SK-N-MC (cell line): ENCODE measurements around the gene HPSE.
A peak's percentile ranks its signal among the peaks of the same experiment; 100 is the strongest.

Source experiments
- DNase-seq: peaks from one replicate; pipeline ENCODE4 v3.0.0-alpha.2; 2011; ENCODE audit warnings: low read depth, low spot score
- H3K27ac ChIP-seq: fragments of 200-600 bp; sonication (generic); 2 replicates; pipeline ENCODE4 v1.5.1; 2016; ENCODE audit warnings: mixed run types
- H3K36me3 ChIP-seq: fragments of 200-600 bp; sonication (generic); 2 replicates; pipeline ENCODE4 v1.6.1; 2017; ENCODE audit warnings: antibody characterized with exemption, low read length, mixed read lengths; ENCODE audit not compliant: insufficient read depth
- H3K4me3 ChIP-seq: fragments of 200-600 bp; sonication (generic); 2 replicates; pipeline ENCODE4 v1.5.1; 2016
- H3K9ac ChIP-seq: fragments of 200-600 bp; sonication (generic); 2 replicates; pipeline ENCODE4 v1.8.0; 2017; ENCODE audit warnings: mixed run types, mixed read lengths; ENCODE audit not compliant: insufficient read length
- H3K9me3 ChIP-seq: fragments of 200-600 bp; sonication (generic); 2 replicates; pipeline ENCODE4 v1.6.1; 2017; ENCODE audit warnings: low read depth, mild to moderate bottlenecking, antibody characterized with exemption, low read length, moderate library complexity, mixed read lengths
- EZH2 ChIP-seq: fragments of 200-600 bp; sonication (generic); IDR thresholded peaks from one replicate; pipeline ENCODE4 v1.6.1; 2017; ENCODE audit warnings: antibody characterized with exemption
- FOXP2 ChIP-seq: optimal IDR thresholded peaks from 2 replicates; pipeline ENCODE3; 2011; ENCODE audit warnings: mild to moderate bottlenecking, moderate library complexity; ENCODE audit not compliant: insufficient read depth; ENCODE audit errors: extremely low read length, control extremely low read depth
- POLR2AphosphoS5 ChIP-seq: IDR thresholded peaks from 2 replicates; pipeline ENCODE4 v1.6.1; 2012; ENCODE audit warnings: mild to moderate bottlenecking, low read depth, low read length, borderline replicate concordance

The HPSE gene

GRCh38 chr4:83364312-83364711, 29.7 kb upstream of the HPSE start:
- H3K9me3 ChIP-seq, result no peaks in the 10 kb centered on the region
- H3K4me3 ChIP-seq, result no peak overlapping the region
- no peak overlapping the region for H3K27ac ChIP-seq
- TF ChIP-seq EZH2, result no peak
- TF ChIP-seq FOXP2, result no peak
- no peak for TF ChIP-seq POLR2AphosphoS5
- no peak for DNase-seq
- no peaks in the 10 kb centered on the region for H3K36me3 ChIP-seq
- no peak overlapping the region for H3K9ac ChIP-seq

- no peak overlapping the region for H3K27ac ChIP-seq
- H3K9ac ChIP-seq, result no peak overlapping the region
- H3K4me3 ChIP-seq, result no peak overlapping the region
- no peak for DNase-seq
- TF ChIP-seq FOXP2 (no peak), POLR2AphosphoS5 (no peak), EZH2 (no peak)
- H3K9me3 ChIP-seq, result no peaks in the 10 kb centered on the region
- H3K36me3 ChIP-seq, result no peaks in the 10 kb centered on the region
Measured at GRCh38 chr4:83362492-83363329, 28.1 kb upstream of the HPSE start.

- no peak for DNase-seq
- TF ChIP-seq POLR2AphosphoS5, result no peak
- no peak for TF ChIP-seq EZH2
- no peak for TF ChIP-seq FOXP2
- Histone ChIP-seq H3K27ac (no peak overlapping the region), H3K9ac (no peak overlapping the region), H3K9me3 (no peaks in the 10 kb centered on the region), H3K4me3 (no peak overlapping the region), H3K36me3 (no peaks in the 10 kb centered on the region)
Measured at GRCh38 chr4:83361416-83362103, 26.9 kb upstream of the HPSE start.

GRCh38 chr4:83360018-83360417, 25.4 kb upstream of the HPSE start:
- H3K9me3 ChIP-seq, result no peaks in the 10 kb centered on the region
- TF ChIP-seq POLR2AphosphoS5, result no peak
- no peak for TF ChIP-seq EZH2
- TF ChIP-seq FOXP2, result no peak
- H3K36me3 ChIP-seq, result no peaks in the 10 kb centered on the region
- no peak overlapping the region for H3K27ac ChIP-seq
- DNase-seq, result no peak
- no peak overlapping the region for H3K9ac ChIP-seq
- H3K4me3 ChIP-seq, result no peak overlapping the region

- no peaks in the 10 kb centered on the region for H3K9me3 ChIP-seq
- TF ChIP-seq FOXP2 (no peak), EZH2 (no peak), POLR2AphosphoS5 (no peak)
- no peaks in the 10 kb centered on the region for H3K36me3 ChIP-seq
- no peak overlapping the region for H3K27ac ChIP-seq
- no peak overlapping the region for H3K4me3 ChIP-seq
- no peak overlapping the region for H3K9ac ChIP-seq
- DNase-seq, result no peak
Measured at GRCh38 chr4:83358410-83358809, 23.8 kb upstream of the HPSE start.

- no peak overlapping the region for H3K9ac ChIP-seq
- H3K9me3 ChIP-seq, result no peaks in the 10 kb centered on the region
- no peak for DNase-seq
- H3K36me3 ChIP-seq, result no peaks in the 10 kb centered on the region
- H3K4me3 ChIP-seq, result no peak overlapping the region
- TF ChIP-seq POLR2AphosphoS5, result no peak
- no peak for TF ChIP-seq EZH2
- TF ChIP-seq FOXP2, result no peak
- H3K27ac ChIP-seq, result 0 out of 2 replicates have a peak overlapping the region, but pooled peaks have one; percentile 45
Measured at GRCh38 chr4:83356899-83357661, 22.4 kb upstream of the HPSE start.

GRCh38 chr4:83353516-83353915, 18.9 kb upstream of the HPSE start:
- no peak for TF ChIP-seq POLR2AphosphoS5

GRCh38 chr4:83348074-83348473, 13.4 kb upstream of the HPSE start:
- no peak for TF ChIP-seq FOXP2
- TF ChIP-seq EZH2, result no peak
- TF ChIP-seq POLR2AphosphoS5, result no peak
- H3K9ac ChIP-seq, result no peak overlapping the region
- no peak for DNase-seq

More at GRCh38 chr4:83353516-83353915, 18.9 kb upstream of the HPSE start:
- Histone ChIP-seq H3K4me3 (no peak overlapping the region), H3K9ac (no peak overlapping the region), H3K36me3 (no peaks in the 10 kb centered on the region), H3K9me3 (no peaks in the 10 kb centered on the region), H3K27ac (no peak overlapping the region)
- DNase-seq, result no peak

More at GRCh38 chr4:83348074-83348473, 13.4 kb upstream of the HPSE start:
- Histone ChIP-seq H3K9me3 (no peaks in the 10 kb centered on the region; the same call in 1 of the 2 replicates), H3K4me3 (no peak overlapping the region), H3K36me3 (no peaks in the 10 kb centered on the region), H3K27ac (no peak overlapping the region)
